K562 (cell line): ENCODE data around the gene FXYD4. TPM values are rescaled to one million over a fixed set of nuclear protein-coding genes. Genes with fewer than 3 reads are reported as not detected.

Experiments
- ATAC-seq: fragments of 200-7000 bp; cut with Tn5 transposase; 3 replicates; pipeline ENCODE4 v1.9.1; 2020; ENCODE audit warnings: moderate library complexity
- BruUV-seq: library from RNA; stranded (reverse); fragments of 400-500 nt; replicated peaks from 2 replicates; lab custom pipeline; 2021; lab: Mats Ljungman, UMichigan
- CTCF ChIA-PET: fragments of 300-600 bp; formaldehyde crosslinking; extraction: SDS; loops from one replicate; lab custom pipeline; 2021; ENCODE audit warnings: low intra/inter-chr PET ratio; lab: Yijun Ruan, JAX
- POLR2A ChIA-PET: fragments of 300-600, 350-650 bp; sonication (Branson Sonifier 250); formaldehyde crosslinking; extraction: SDS; loops from one replicate; lab custom pipeline; 2021; ENCODE audit warnings: antibody characterized with exemption, inconsistent platforms; lab: Yijun Ruan, JAX
- DNase-seq, 4 experiments: peaks; one replicate each; pipeline versions ENCODE4 v3.0.0 to v3.0.0-alpha.2; 2011 to 2018; ENCODE audit warnings: low spot score in 3 of 4, mixed read lengths in 3 of 4; ENCODE audit errors: extremely low read depth in 1 of 4
- FAIRE-seq: peaks from 2 replicates; lab custom pipeline; 2011; peaks lifted over from hg19 to GRCh38; lab: Jason Lieb, UNC
- H2AFZ ChIP-seq: 2 replicates; pipeline ENCODE4 v1.6.0; 2011; ENCODE audit warnings: low read depth, low read length, control low read depth, inconsistent platforms
- H3K27ac ChIP-seq: fragments of 200-600 bp; 3 replicates; pipeline ENCODE4 v1.8.0; 2011; ENCODE audit warnings: low read depth, mild to moderate bottlenecking, control low read depth, inconsistent platforms, low read length, moderate library complexity, mixed read lengths; ENCODE audit errors: extremely low read depth
- H3K27me3 ChIP-seq, 2 experiments: fragments of 300-600 bp in 1 of 2; 2 replicates in 1 of 2; 3 replicates in 1 of 2; pipeline versions ENCODE4 v1.6.0 to v1.8.0; 2011; ENCODE audit warnings: inconsistent platforms in 2 of 2, low read length in 2 of 2, mild to moderate bottlenecking in 1 of 2, mixed read lengths in 1 of 2, moderate library complexity in 1 of 2; ENCODE audit not compliant: control insufficient read depth in 2 of 2, insufficient read depth in 2 of 2
- H3K36me3 ChIP-seq: fragments of 300-600 bp; 3 replicates; pipeline ENCODE4 v1.8.0; 2011; ENCODE audit warnings: mild to moderate bottlenecking, low read length, inconsistent platforms; ENCODE audit not compliant: control insufficient read depth, insufficient read depth
- H3K4me1 ChIP-seq, 2 experiments: fragments of 200-600 bp in 1 of 2; replicated peaks in 1 of 2; 2 replicates in 1 of 2; 3 replicates in 1 of 2; pipeline versions ENCODE4 v1.5.1 to v1.8.0; 2011; ENCODE audit warnings: inconsistent platforms in 2 of 2, low read length in 2 of 2, mild to moderate bottlenecking in 1 of 2, mixed read lengths in 1 of 2, moderate library complexity in 1 of 2; ENCODE audit not compliant: control insufficient read depth in 2 of 2, insufficient read depth in 2 of 2
- H3K4me2 ChIP-seq: 2 replicates; pipeline ENCODE4 v1.6.1; 2011; ENCODE audit warnings: low read length, control low read depth, inconsistent platforms, mixed read lengths; ENCODE audit not compliant: insufficient read depth
- H3K4me3 ChIP-seq: fragments of 200-600 bp; sonication (generic), shearing (Covaris generic); 2 replicates; pipeline ENCODE4 v1.5.1; 2016; ENCODE audit warnings: control low read depth, inconsistent platforms
- H3K79me2 ChIP-seq: fragments of 200-600 bp; 3 replicates; pipeline ENCODE4 v1.8.0; 2011; ENCODE audit warnings: low read length, inconsistent platforms; ENCODE audit not compliant: control insufficient read depth, insufficient read depth
- H3K9ac ChIP-seq, 2 experiments: 2 replicates each; pipeline versions ENCODE4 v1.6.0 to v1.6.1; 2011; ENCODE audit warnings: low read depth in 2 of 2, low read length in 2 of 2, control low read depth in 1 of 2, inconsistent platforms in 1 of 2, mild to moderate bottlenecking in 1 of 2, mixed read lengths in 1 of 2; ENCODE audit not compliant: insufficient read depth in 1 of 2
- H3K9me1 ChIP-seq: one replicate; pipeline ENCODE4 v1.6.0; 2011; ENCODE audit warnings: inconsistent platforms, mild to moderate bottlenecking, low read length, moderate library complexity; ENCODE audit not compliant: control insufficient read depth, insufficient read depth
- H3K9me3 ChIP-seq: replicated peaks from 2 replicates; pipeline ENCODE4 v1.5.1; 2011; ENCODE audit warnings: low read depth, low read length, inconsistent platforms; ENCODE audit not compliant: control insufficient read depth, insufficient read depth
- H4K20me1 ChIP-seq: replicated peaks from 2 replicates; pipeline ENCODE4 v1.6.1; 2011; ENCODE audit warnings: low read length, inconsistent platforms, mixed read lengths; ENCODE audit not compliant: control insufficient read depth, insufficient read depth
- CEBPB ChIP-seq: fragments of 450-650 bp; IDR thresholded peaks from 2 replicates; pipeline ENCODE4 v1.6.1; 2016; ENCODE audit warnings: missing genetic modification characterization, missing compliant biosample characterization
- EZH2 ChIP-seq: IDR thresholded peaks from 2 replicates; pipeline ENCODE4 v1.6.1; 2012; ENCODE audit warnings: low read depth, mild to moderate bottlenecking, inconsistent platforms, low read length, borderline replicate concordance
- FOXJ3 ChIP-seq: sonication (generic); formaldehyde crosslinking; IDR thresholded peaks from 2 replicates; pipeline ENCODE4 v1.4.0; 2020; ENCODE audit warnings: mild to moderate bottlenecking, missing genetic modification reagents
- FOXP1 ChIP-seq: sonication (generic); formaldehyde crosslinking; IDR thresholded peaks from 2 replicates; pipeline ENCODE4 v1.8.0; 2022; ENCODE audit warnings: mild to moderate bottlenecking, missing genetic modification reagents
- ID3 ChIP-seq, 2 experiments: fragments of 250-450 bp in 1 of 2; fragments of 450-650 bp in 1 of 2; sonication (Bioruptor Pico) in 1 of 2; IDR thresholded peaks; 2 replicates each; pipeline versions ENCODE4 v1.6.1 to v1.8.0; 2016 to 2021; ENCODE audit warnings: mild to moderate bottlenecking in 2 of 2, moderate library complexity in 2 of 2, missing compliant biosample characterization in 1 of 2, missing genetic modification characterization in 1 of 2
- MITF ChIP-seq: IDR thresholded peaks from 2 replicates; pipeline ENCODE4 v1.6.1; 2014; ENCODE audit warnings: antibody characterized with exemption
- NELFE ChIP-seq: IDR thresholded peaks from 2 replicates; pipeline ENCODE4 v1.6.1; 2011; ENCODE audit warnings: mild to moderate bottlenecking; ENCODE audit not compliant: insufficient read depth, insufficient read length
- NR2C1 ChIP-seq, 2 experiments: fragments of 450-650 bp; IDR thresholded peaks; 2 replicates each; pipeline ENCODE4 v1.6.1; 2017; ENCODE audit warnings: mild to moderate bottlenecking in 2 of 2, antibody characterized with exemption in 1 of 2, inconsistent platforms in 1 of 2, missing compliant biosample characterization in 1 of 2, missing genetic modification characterization in 1 of 2
- POLR3G ChIP-seq: IDR thresholded peaks from 2 replicates; pipeline ENCODE4 v1.6.1; 2011; ENCODE audit not compliant: insufficient read length, insufficient replicate concordance; ENCODE audit errors: extremely low read depth
- RFX7 ChIP-seq: fragments of 250-450 bp; sonication (Bioruptor Pico); IDR thresholded peaks from 2 replicates; pipeline ENCODE4 v1.5.1; 2021; ENCODE audit warnings: mild to moderate bottlenecking
- SREBF2 ChIP-seq: sonication (generic); formaldehyde crosslinking; IDR thresholded peaks from 2 replicates; pipeline ENCODE4 v1.4.0; 2020; ENCODE audit warnings: mild to moderate bottlenecking, missing genetic modification reagents
- TARDBP ChIP-seq: fragments of 450-650 bp; IDR thresholded peaks from 2 replicates; pipeline ENCODE4 v1.6.1; 2016
- ZNF655 ChIP-seq: fragments of 250-450 bp; sonication (Bioruptor Pico); IDR thresholded peaks from 2 replicates; pipeline ENCODE4 v1.5.0; 2021
- WGBS: fragments of 100-300 bp; shearing (Covaris generic); methylation state at CpG from one replicate; pipeline ENCODE4 v1.1.6; 2016; ENCODE audit warnings: low coverage, mixed read lengths; ENCODE audit not compliant: insufficient coverage; ENCODE audit errors: missing lambda C conversion rate; 5-methylcytosine and 5-hydroxymethylcytosine counted together
- in situ Hi-C: fragments of 300-500 bp; cut with MboI; formaldehyde crosslinking; loops from 4 replicates; pipeline ENCODE4 v1.15.0; 2018; ENCODE audit warnings: inconsistent platforms, mixed read lengths
- intact Hi-C: fragments of 100-400 bp; cut with micrococcal nuclease; formaldehyde crosslinking; loops from 2 replicates; pipeline ENCODE4 v1.14.2; 2022
- polyA plus RNA-seq, 8 experiments: library from polyadenylated mRNA; depleted of rRNA in 4 of 8; stranded (reverse) in 5 of 8; unstranded in 3 of 8; fragments of >200 nt; fragmentation: Nextera tagmentation in 2 of 8; fragmentation: Illumina TruSeq in 1 of 8; extraction: Ambion mirVana in 2 of 8; extraction: Trizol in 1 of 8; gene quantifications; 2 replicates each; pipeline versions ENCODE4 v1.2.1 to v1.2.3, GENCODE V29; 2011 to 2014; ENCODE audit warnings: inconsistent platforms in 1 of 8, missing spikeins in 1 of 8
- total RNA-seq, 7 experiments: library from RNA; depleted of rRNA in 6 of 7; stranded (reverse); fragments of >200 nt in 6 of 7; fragmentation: Illumina TruSeq in 2 of 7; extraction: Trizol in 2 of 7; gene quantifications; 2 replicates each; pipeline versions ENCODE4 v1.2.1 to v1.2.3, GENCODE V29; 2011 to 2021; ENCODE audit warnings: low replicate concordance in 1 of 7

Gene FXYD4
- total and polyA plus RNA-seq, 9 of the 15 experiments (the other 6 are each of a cell fraction or from before 2014, with no cell fraction given): not detected

DNA sequence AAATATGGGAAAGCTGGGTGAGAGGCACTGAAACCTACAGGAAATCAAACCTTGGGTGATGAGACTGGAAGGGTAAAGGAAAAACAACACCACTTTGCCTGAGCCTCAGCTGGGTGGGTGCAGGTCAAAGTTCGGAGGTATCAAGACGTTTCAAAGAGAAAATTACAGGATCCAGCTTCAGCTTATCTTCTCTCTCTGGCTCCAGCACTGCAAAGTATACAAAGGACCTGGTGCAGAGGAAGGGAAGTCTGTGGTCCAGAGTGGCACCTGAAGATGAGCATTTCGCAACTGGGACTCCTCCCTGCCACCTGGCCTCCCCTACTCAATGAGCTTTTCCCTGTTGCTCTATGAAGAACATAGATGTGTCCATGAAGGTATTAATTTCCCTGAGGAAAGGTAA lies 6.4 kb upstream of the FXYD4 start:
- no peaks in the 10 kb centered on the region for H3K9me3 ChIP-seq
- H3K4me2 ChIP-seq: no peak overlapping the region
- WGBS: 0% methylated on average over 3 of the region's 3 CpGs
- peaks cover 3 to 24% of the 10 kb centered on the region in 2 experiments; a peak in 3 of 5 replicates for H3K27me3 ChIP-seq
- peaks cover 0 to 10% of the 10 kb centered on the region in 2 experiments; a peak in 2 of 5 replicates for H3K4me1 ChIP-seq
- intact Hi-C loops: no loop called here
- no peak overlapping the region for H2AFZ ChIP-seq
- FAIRE-seq (no peak), ATAC-seq (no peak), DNase-seq (no peak)
- H3K36me3 ChIP-seq: no peaks in the 10 kb centered on the region
- H3K4me3 ChIP-seq: no peak overlapping the region
- no peaks in the 10 kb centered on the region for H4K20me1 ChIP-seq
- in situ Hi-C loops: no loop called here
- H3K9me1 ChIP-seq: no peaks in the 10 kb centered on the region
- no TSS peak for BruUV-seq
- CTCF ChIA-PET: no interaction called here
- H3K27ac ChIP-seq: no peak overlapping the region
- no peak overlapping the region; a peak in 1 of 4 replicates for H3K9ac ChIP-seq
- 0 out of 2 replicates have a peak, but pooled peaks have one; percentile 20 for TF ChIP-seq CEBPB (tag)
- TF ChIP-seq SREBF2 (CRISPR knock-in tag): no peak
- POLR2A ChIA-PET: interaction anchor here (0.6 kb wide), 1 partner anchor 18 kb away, joined by 3 read pairs; no protein-coding TSS in a partner anchor
- no peaks in the 10 kb centered on the region for H3K79me2 ChIP-seq

- POLR2A ChIA-PET: interaction anchor here (0.5 to 2.8 kb wide), 2 partner anchors 12 to 1796 kb away, joined by 3 to 20 read pairs; no protein-coding TSS in a partner anchor
- no peak for TF ChIP-seq POLR3G
- no peak for TF ChIP-seq NR2C1 (IDR thresholded peaks at IDR 0.05)
- no peak for TF ChIP-seq NR2C1 (tag; IDR thresholded peaks at IDR 0.05)
- no peak for TF ChIP-seq TARDBP
- no peak for TF ChIP-seq FOXJ3 (CRISPR knock-in tag)
- no peak for TF ChIP-seq FOXP1 (CRISPR knock-in tag)
- no peak for TF ChIP-seq EZH2
- no peak for TF ChIP-seq RFX7
- TF ChIP-seq NELFE: no peak
- TF ChIP-seq ZNF655: no peak
- TF ChIP-seq ID3 (CRISPR knock-in tag; IDR thresholded peaks at IDR 0.05): no peak
- no peak for TF ChIP-seq ID3 (tag; IDR thresholded peaks at IDR 0.05)
- no peak for TF ChIP-seq MITF
These were observed 1.5 kb upstream of the FXYD4 start for GRCh38 chr10:43369921-43370320.

More at GRCh38 chr10:43369921-43370320, 1.5 kb upstream of the FXYD4 start:
- H3K4me2 ChIP-seq: no peak overlapping the region
- H3K9ac ChIP-seq: no peak overlapping the region
- H3K9me3 ChIP-seq: no peaks in the 10 kb centered on the region
- in situ Hi-C loops (no loop called here), intact Hi-C loops (no loop called here)
- FAIRE-seq (no peak), DNase-seq (no peak), ATAC-seq (no peak)
- CTCF ChIA-PET: no interaction called here
- no peaks in the 10 kb centered on the region for H4K20me1 ChIP-seq
- WGBS: 56% methylated on average over 4 of the region's 4 CpGs
- H3K9me1 ChIP-seq: no peaks in the 10 kb centered on the region
- no peaks in the 10 kb centered on the region for H3K79me2 ChIP-seq
- H2AFZ ChIP-seq: no peak overlapping the region
- H3K27me3 ChIP-seq: peaks cover 0 to 22% of the 10 kb centered on the region in 2 experiments; a peak in 2 of 5 replicates
- H3K36me3 ChIP-seq: no peaks in the 10 kb centered on the region
- peaks cover 0 to 11% of the 10 kb centered on the region in 2 experiments; a peak in 2 of 5 replicates for H3K4me1 ChIP-seq
- no TSS peak for BruUV-seq
- H3K27ac ChIP-seq: no peak overlapping the region
- no peak overlapping the region for H3K4me3 ChIP-seq
